WTC11 (cell line): ENCODE measurements around the gene SEZ6L. TPM values are rescaled to one million over a fixed set of nuclear protein-coding genes. Genes with fewer than 3 reads are reported as not detected.

Experiments
- ATAC-seq: fragments of 200-7000 bp; cut with Tn5 transposase; 2 replicates; pipeline ENCODE4 v1.10.0; 2021; ENCODE audit warnings: mild to moderate bottlenecking, moderate library complexity
- CTCF ChIA-PET: fragments of 300-600 bp; sonication (Branson Sonifier 250); formaldehyde crosslinking; loops from one replicate; lab custom pipeline; 2021; ENCODE audit warnings: antibody characterized with exemption; lab: Charles Lee
- POLR2A ChIA-PET: fragments of 350-600 bp; sonication (Branson Sonifier 250); formaldehyde crosslinking; loops from one replicate; lab custom pipeline; 2021; ENCODE audit warnings: antibody characterized with exemption; lab: Charles Lee
- DNase-seq: peaks from one replicate; pipeline ENCODE4 v3.0.0; 2021; ENCODE audit warnings: low spot score
- H3K27ac Mint-ChIP-seq: 2 replicates; pipeline ENCODE4 v1.8.0; 2021; ENCODE audit warnings: mixed read lengths
- H3K27me3 Mint-ChIP-seq: 2 replicates; pipeline ENCODE4 v1.8.0; 2021; ENCODE audit warnings: low read depth, mild to moderate bottlenecking, moderate library complexity, mixed read lengths
- H3K36me3 Mint-ChIP-seq: 2 replicates; pipeline ENCODE4 v1.8.0; 2021; ENCODE audit warnings: mixed read lengths
- H3K4me1 Mint-ChIP-seq: 2 replicates; pipeline ENCODE4 v1.8.0; 2022; ENCODE audit warnings: mixed read lengths
- H3K4me3 Mint-ChIP-seq: 2 replicates; pipeline ENCODE4 v1.8.0; 2021; ENCODE audit warnings: mild to moderate bottlenecking, moderate library complexity, mixed read lengths
- H3K9me3 Mint-ChIP-seq: 2 replicates; pipeline ENCODE4 v1.8.0; 2021; ENCODE audit warnings: mixed read lengths
- ATF1 ChIP-seq: sonication (generic); formaldehyde crosslinking; IDR thresholded peaks from 2 replicates; pipeline ENCODE4 v1.8.1; 2023; ENCODE audit warnings: mild to moderate bottlenecking, moderate library complexity, missing genetic modification reagents
- CREM ChIP-seq: sonication (generic); formaldehyde crosslinking; IDR thresholded peaks from 2 replicates; pipeline ENCODE4 v1.8.1; 2022; ENCODE audit warnings: mild to moderate bottlenecking, missing genetic modification reagents, moderate library complexity
- FOXK1 ChIP-seq: sonication (generic); formaldehyde crosslinking; IDR thresholded peaks from 2 replicates; pipeline ENCODE4 v1.8.0; 2022; ENCODE audit warnings: mild to moderate bottlenecking, moderate library complexity, missing genetic modification reagents
- FOXP1 ChIP-seq: sonication (generic); formaldehyde crosslinking; IDR thresholded peaks from 2 replicates; pipeline ENCODE4 v1.8.0; 2022; ENCODE audit warnings: missing genetic modification reagents, mild to moderate bottlenecking, moderate library complexity, borderline replicate concordance
- NFYB ChIP-seq: sonication (generic); formaldehyde crosslinking; conservative IDR thresholded peaks from 2 replicates; pipeline ENCODE4 v1.8.0; 2022; ENCODE audit warnings: low read depth, missing genetic modification reagents
- NR2C2 ChIP-seq: sonication (generic); formaldehyde crosslinking; IDR thresholded peaks from 2 replicates; pipeline ENCODE4 v1.8.0; 2022; ENCODE audit warnings: mild to moderate bottlenecking, missing genetic modification reagents
- NR3C1 ChIP-seq: sonication (generic); formaldehyde crosslinking; conservative IDR thresholded peaks from 2 replicates; pipeline ENCODE4 v1.8.1; 2023; ENCODE audit warnings: low read depth, mild to moderate bottlenecking, missing genetic modification reagents
- OVOL2 ChIP-seq: fragments of 250-450 bp; sonication (Bioruptor Pico); IDR thresholded peaks from 2 replicates; pipeline ENCODE4 v1.9.0; 2021; ENCODE audit warnings: mild to moderate bottlenecking, borderline replicate concordance
- RELA ChIP-seq: sonication (generic); formaldehyde crosslinking; IDR thresholded peaks from 2 replicates; pipeline ENCODE4 v1.8.1; 2022; ENCODE audit warnings: missing genetic modification reagents, mild to moderate bottlenecking, borderline replicate concordance
- SOX15 ChIP-seq: fragments of 250-450 bp; sonication (Bioruptor Pico); IDR thresholded peaks from 2 replicates; pipeline ENCODE4 v1.9.0; 2021; ENCODE audit warnings: mild to moderate bottlenecking
- SP1 ChIP-seq: sonication (generic); formaldehyde crosslinking; conservative IDR thresholded peaks from 2 replicates; pipeline ENCODE4 v1.8.1; 2022; ENCODE audit warnings: missing genetic modification reagents
- TEAD1 ChIP-seq: sonication (generic); formaldehyde crosslinking; IDR thresholded peaks from 2 replicates; pipeline ENCODE4 v1.8.0; 2022; ENCODE audit warnings: mild to moderate bottlenecking, missing genetic modification reagents
- TEAD4 ChIP-seq: sonication (generic); formaldehyde crosslinking; IDR thresholded peaks from 2 replicates; pipeline ENCODE4 v1.8.0; 2022; ENCODE audit warnings: mild to moderate bottlenecking, missing genetic modification reagents
- ZNF138 ChIP-seq: sonication (generic); formaldehyde crosslinking; conservative IDR thresholded peaks from 2 replicates; pipeline ENCODE4 v1.8.1; 2022; ENCODE audit warnings: mild to moderate bottlenecking, moderate library complexity, missing genetic modification reagents
- ZNF219 ChIP-seq: sonication (generic); formaldehyde crosslinking; IDR thresholded peaks from 2 replicates; pipeline ENCODE4 v1.8.0; 2023; ENCODE audit warnings: missing genetic modification reagents, mild to moderate bottlenecking, borderline replicate concordance
- ZNF396 ChIP-seq: fragments of 250-450 bp; sonication (Bioruptor Pico); IDR thresholded peaks from 2 replicates; pipeline ENCODE4 v1.8.0; 2021; ENCODE audit warnings: mild to moderate bottlenecking, moderate library complexity, borderline replicate concordance
- ZNF423 ChIP-seq: fragments of 250-450 bp; sonication (Bioruptor Pico); IDR thresholded peaks from 2 replicates; pipeline ENCODE4 v2.1.2; 2022; ENCODE audit warnings: mild to moderate bottlenecking, moderate library complexity
- total RNA-seq: library from RNA; stranded (reverse); gene quantifications from 3 replicates; pipeline ENCODE4 v1.2.3, GENCODE V29; 2021
- TF ChIP-seq, protein P1 (sequence below): sonication (generic); formaldehyde crosslinking; IDR thresholded peaks from 2 replicates; pipeline ENCODE4 v1.8.0; 2022; ENCODE audit warnings: mild to moderate bottlenecking, missing genetic modification reagents
- TF ChIP-seq, protein P2 (sequence below): sonication (generic); formaldehyde crosslinking; IDR thresholded peaks from 2 replicates; pipeline ENCODE4 v1.8.0; 2023; ENCODE audit warnings: missing genetic modification reagents
- TF ChIP-seq, protein P3 (sequence below): sonication (generic); formaldehyde crosslinking; conservative IDR thresholded peaks from 2 replicates; pipeline ENCODE4 v1.8.1; 2023; ENCODE audit warnings: mild to moderate bottlenecking, low read depth, missing genetic modification reagents, moderate library complexity
- TF ChIP-seq, protein P4 (sequence below): fragments of 250-450 bp; sonication (Bioruptor Pico); IDR thresholded peaks from 2 replicates; pipeline ENCODE4 v1.9.0; 2021; ENCODE audit warnings: mild to moderate bottlenecking
- TF ChIP-seq, protein P5 (sequence below): sonication (generic); formaldehyde crosslinking; IDR thresholded peaks from 2 replicates; pipeline ENCODE4 v1.8.0; 2022; ENCODE audit warnings: missing genetic modification reagents
- TF ChIP-seq, protein P6 (sequence below): sonication (generic); formaldehyde crosslinking; IDR thresholded peaks from 2 replicates; pipeline ENCODE4 v1.8.0; 2022; ENCODE audit warnings: mild to moderate bottlenecking, missing genetic modification reagents
- TF ChIP-seq, protein P7 (sequence below): sonication (generic); formaldehyde crosslinking; IDR thresholded peaks from 2 replicates; pipeline ENCODE4 v1.8.1; 2023; ENCODE audit warnings: mild to moderate bottlenecking, missing genetic modification reagents

Gene SEZ6L
- total RNA-seq, 1 experiment from 2014 or later: 0.57 TPM

DNA sequence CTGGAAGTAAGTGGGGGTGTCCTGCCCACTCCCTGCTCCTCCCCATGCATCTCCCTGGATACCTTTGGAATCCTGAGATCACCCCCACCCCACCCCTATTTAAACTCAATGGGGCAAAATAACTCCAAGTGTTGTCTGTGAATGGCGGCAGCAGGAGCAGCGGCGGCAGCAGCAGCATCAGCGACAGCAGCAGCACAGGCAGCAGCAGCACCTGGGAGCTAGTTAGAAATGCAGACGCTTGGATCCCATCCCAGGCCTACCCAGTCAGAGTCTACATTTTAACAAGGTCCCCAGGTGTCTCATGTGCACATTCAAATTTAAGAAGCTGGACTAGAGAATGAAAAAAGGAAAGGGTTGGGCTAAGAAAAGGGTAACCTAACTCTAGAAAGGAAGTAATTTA is 82.6 kb downstream of the SEZ6L start:
- peaks cover 4% of the 10 kb centered on the region for H3K27me3 Mint-ChIP-seq
- DNase-seq (no peak), ATAC-seq (no peak)
- CTCF ChIA-PET: interaction anchor here (1.5 to 2.0 kb wide), 3 partner anchors 15 to 80 kb away, joined by 3 to 6 read pairs (median 4); no protein-coding TSS in a partner anchor
- TF ChIP-seq, protein P1, sequence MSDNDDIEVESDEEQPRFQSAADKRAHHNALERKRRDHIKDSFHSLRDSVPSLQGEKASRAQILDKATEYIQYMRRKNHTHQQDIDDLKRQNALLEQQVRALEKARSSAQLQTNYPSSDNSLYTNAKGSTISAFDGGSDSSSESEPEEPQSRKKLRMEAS (CRISPR knock-in tag): no peak
- no peak for TF ChIP-seq SOX15 (CRISPR knock-in tag)
- TF ChIP-seq, protein P2, sequence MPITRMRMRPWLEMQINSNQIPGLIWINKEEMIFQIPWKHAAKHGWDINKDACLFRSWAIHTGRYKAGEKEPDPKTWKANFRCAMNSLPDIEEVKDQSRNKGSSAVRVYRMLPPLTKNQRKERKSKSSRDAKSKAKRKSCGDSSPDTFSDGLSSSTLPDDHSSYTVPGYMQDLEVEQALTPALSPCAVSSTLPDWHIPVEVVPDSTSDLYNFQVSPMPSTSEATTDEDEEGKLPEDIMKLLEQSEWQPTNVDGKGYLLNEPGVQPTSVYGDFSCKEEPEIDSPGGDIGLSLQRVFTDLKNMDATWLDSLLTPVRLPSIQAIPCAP (CRISPR knock-in tag): no peak
- TF ChIP-seq, protein P3, sequence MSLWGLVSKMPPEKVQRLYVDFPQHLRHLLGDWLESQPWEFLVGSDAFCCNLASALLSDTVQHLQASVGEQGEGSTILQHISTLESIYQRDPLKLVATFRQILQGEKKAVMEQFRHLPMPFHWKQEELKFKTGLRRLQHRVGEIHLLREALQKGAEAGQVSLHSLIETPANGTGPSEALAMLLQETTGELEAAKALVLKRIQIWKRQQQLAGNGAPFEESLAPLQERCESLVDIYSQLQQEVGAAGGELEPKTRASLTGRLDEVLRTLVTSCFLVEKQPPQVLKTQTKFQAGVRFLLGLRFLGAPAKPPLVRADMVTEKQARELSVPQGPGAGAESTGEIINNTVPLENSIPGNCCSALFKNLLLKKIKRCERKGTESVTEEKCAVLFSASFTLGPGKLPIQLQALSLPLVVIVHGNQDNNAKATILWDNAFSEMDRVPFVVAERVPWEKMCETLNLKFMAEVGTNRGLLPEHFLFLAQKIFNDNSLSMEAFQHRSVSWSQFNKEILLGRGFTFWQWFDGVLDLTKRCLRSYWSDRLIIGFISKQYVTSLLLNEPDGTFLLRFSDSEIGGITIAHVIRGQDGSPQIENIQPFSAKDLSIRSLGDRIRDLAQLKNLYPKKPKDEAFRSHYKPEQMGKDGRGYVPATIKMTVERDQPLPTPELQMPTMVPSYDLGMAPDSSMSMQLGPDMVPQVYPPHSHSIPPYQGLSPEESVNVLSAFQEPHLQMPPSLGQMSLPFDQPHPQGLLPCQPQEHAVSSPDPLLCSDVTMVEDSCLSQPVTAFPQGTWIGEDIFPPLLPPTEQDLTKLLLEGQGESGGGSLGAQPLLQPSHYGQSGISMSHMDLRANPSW (CRISPR knock-in tag): no peak
- no peak for TF ChIP-seq ZNF138 (CRISPR knock-in tag)
- no peak for TF ChIP-seq RELA (CRISPR knock-in tag)
- TF ChIP-seq, protein P4, sequence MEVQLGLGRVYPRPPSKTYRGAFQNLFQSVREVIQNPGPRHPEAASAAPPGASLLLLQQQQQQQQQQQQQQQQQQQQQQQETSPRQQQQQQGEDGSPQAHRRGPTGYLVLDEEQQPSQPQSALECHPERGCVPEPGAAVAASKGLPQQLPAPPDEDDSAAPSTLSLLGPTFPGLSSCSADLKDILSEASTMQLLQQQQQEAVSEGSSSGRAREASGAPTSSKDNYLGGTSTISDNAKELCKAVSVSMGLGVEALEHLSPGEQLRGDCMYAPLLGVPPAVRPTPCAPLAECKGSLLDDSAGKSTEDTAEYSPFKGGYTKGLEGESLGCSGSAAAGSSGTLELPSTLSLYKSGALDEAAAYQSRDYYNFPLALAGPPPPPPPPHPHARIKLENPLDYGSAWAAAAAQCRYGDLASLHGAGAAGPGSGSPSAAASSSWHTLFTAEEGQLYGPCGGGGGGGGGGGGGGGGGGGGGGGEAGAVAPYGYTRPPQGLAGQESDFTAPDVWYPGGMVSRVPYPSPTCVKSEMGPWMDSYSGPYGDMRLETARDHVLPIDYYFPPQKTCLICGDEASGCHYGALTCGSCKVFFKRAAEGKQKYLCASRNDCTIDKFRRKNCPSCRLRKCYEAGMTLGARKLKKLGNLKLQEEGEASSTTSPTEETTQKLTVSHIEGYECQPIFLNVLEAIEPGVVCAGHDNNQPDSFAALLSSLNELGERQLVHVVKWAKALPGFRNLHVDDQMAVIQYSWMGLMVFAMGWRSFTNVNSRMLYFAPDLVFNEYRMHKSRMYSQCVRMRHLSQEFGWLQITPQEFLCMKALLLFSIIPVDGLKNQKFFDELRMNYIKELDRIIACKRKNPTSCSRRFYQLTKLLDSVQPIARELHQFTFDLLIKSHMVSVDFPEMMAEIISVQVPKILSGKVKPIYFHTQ (CRISPR knock-in tag): no peak
- TF ChIP-seq, all 79 proteins: peak for 0
- H3K4me3 Mint-ChIP-seq: no peak overlapping the region
- H3K27ac Mint-ChIP-seq: no peak overlapping the region
- H3K4me1 Mint-ChIP-seq: peaks cover 6% of the 10 kb centered on the region
- H3K9me3 Mint-ChIP-seq: peaks cover 9% of the 10 kb centered on the region
- POLR2A ChIA-PET: no interaction called here
- no peaks in the 10 kb centered on the region for H3K36me3 Mint-ChIP-seq

DNA sequence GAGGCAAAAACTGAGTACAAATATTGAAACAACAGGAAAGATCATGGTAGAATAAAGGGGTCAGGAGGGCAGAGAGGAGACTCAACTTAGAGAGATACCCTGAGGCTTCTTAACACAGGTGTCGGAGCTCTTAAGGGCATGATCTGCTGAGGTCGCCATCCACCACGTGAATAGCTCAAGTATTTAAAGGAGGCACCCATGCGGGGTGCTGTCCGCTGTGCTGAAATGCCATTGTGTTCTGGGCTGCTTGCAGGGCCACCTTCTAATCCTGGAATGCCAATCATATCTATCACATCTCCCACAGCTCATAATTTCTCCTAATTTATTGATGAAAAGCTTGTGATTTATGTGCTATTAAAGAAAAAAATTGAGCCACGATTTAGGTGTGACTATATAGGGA is 90.2 kb downstream of the SEZ6L start:
- POLR2A ChIA-PET: interaction anchor here (0.6 kb wide), 2 partner anchors 27 to 78 kb away, joined by 3 to 9 read pairs; no protein-coding TSS in a partner anchor
- ATAC-seq (peak; percentile 80), DNase-seq (peak; percentile 81)
- H3K36me3 Mint-ChIP-seq: no peaks in the 10 kb centered on the region
- H3K4me1 Mint-ChIP-seq: peaks cover 6% of the 10 kb centered on the region
- H3K27ac Mint-ChIP-seq: no peak overlapping the region
- CTCF ChIA-PET: interaction anchor here (0.7 to 1.5 kb wide), 12 partner anchors 10 to 356 kb away, joined by 3 to 23 read pairs (median 3); no protein-coding TSS in a partner anchor
- H3K4me3 Mint-ChIP-seq: no peak overlapping the region
- peaks cover 18% of the 10 kb centered on the region for H3K27me3 Mint-ChIP-seq
- H3K9me3 Mint-ChIP-seq: no peaks in the 10 kb centered on the region
- peak; percentile 71; the same call in 1 of the 2 replicates for TF ChIP-seq TEAD4 (CRISPR knock-in tag)
- no peak for TF ChIP-seq NFYB (CRISPR knock-in tag)
- no peak for TF ChIP-seq NR2C2 (CRISPR knock-in tag)
- no peak for TF ChIP-seq ZNF396 (CRISPR knock-in tag)
- peak; percentile 37; the same call in 1 of the 2 replicates for TF ChIP-seq FOXK1 (CRISPR knock-in tag)
- TF ChIP-seq SP1 (CRISPR knock-in tag): no peak
- TF ChIP-seq, protein P5, sequence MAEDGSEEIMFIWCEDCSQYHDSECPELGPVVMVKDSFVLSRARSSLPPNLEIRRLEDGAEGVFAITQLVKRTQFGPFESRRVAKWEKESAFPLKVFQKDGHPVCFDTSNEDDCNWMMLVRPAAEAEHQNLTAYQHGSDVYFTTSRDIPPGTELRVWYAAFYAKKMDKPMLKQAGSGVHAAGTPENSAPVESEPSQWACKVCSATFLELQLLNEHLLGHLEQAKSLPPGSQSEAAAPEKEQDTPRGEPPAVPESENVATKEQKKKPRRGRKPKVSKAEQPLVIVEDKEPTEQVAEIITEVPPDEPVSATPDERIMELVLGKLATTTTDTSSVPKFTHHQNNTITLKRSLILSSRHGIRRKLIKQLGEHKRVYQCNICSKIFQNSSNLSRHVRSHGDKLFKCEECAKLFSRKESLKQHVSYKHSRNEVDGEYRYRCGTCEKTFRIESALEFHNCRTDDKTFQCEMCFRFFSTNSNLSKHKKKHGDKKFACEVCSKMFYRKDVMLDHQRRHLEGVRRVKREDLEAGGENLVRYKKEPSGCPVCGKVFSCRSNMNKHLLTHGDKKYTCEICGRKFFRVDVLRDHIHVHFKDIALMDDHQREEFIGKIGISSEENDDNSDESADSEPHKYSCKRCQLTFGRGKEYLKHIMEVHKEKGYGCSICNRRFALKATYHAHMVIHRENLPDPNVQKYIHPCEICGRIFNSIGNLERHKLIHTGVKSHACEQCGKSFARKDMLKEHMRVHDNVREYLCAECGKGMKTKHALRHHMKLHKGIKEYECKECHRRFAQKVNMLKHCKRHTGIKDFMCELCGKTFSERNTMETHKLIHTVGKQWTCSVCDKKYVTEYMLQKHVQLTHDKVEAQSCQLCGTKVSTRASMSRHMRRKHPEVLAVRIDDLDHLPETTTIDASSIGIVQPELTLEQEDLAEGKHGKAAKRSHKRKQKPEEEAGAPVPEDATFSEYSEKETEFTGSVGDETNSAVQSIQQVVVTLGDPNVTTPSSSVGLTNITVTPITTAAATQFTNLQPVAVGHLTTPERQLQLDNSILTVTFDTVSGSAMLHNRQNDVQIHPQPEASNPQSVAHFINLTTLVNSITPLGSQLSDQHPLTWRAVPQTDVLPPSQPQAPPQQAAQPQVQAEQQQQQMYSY (CRISPR knock-in tag): no peak
- TF ChIP-seq NR3C1 (CRISPR knock-in tag): no peak
- TF ChIP-seq, protein P6, sequence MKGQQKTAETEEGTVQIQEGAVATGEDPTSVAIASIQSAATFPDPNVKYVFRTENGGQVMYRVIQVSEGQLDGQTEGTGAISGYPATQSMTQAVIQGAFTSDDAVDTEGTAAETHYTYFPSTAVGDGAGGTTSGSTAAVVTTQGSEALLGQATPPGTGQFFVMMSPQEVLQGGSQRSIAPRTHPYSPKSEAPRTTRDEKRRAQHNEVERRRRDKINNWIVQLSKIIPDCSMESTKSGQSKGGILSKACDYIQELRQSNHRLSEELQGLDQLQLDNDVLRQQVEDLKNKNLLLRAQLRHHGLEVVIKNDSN (CRISPR knock-in tag): peak; percentile 68; the same call in 1 of the 2 replicates
- TF ChIP-seq ZNF219 (CRISPR knock-in tag): 0 out of 2 replicates have a peak, but pooled peaks have one; percentile 47
- no peak for TF ChIP-seq FOXP1
- TF ChIP-seq ATF1: no peak
- TF ChIP-seq OVOL2: no peak
- peak; percentile 79 for TF ChIP-seq TEAD1 (CRISPR knock-in tag)
- TF ChIP-seq CREM (CRISPR knock-in tag): no peak
- TF ChIP-seq ZNF423 (CRISPR knock-in tag): no peak
- TF ChIP-seq, protein P7, sequence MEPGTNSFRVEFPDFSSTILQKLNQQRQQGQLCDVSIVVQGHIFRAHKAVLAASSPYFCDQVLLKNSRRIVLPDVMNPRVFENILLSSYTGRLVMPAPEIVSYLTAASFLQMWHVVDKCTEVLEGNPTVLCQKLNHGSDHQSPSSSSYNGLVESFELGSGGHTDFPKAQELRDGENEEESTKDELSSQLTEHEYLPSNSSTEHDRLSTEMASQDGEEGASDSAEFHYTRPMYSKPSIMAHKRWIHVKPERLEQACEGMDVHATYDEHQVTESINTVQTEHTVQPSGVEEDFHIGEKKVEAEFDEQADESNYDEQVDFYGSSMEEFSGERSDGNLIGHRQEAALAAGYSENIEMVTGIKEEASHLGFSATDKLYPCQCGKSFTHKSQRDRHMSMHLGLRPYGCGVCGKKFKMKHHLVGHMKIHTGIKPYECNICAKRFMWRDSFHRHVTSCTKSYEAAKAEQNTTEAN: no peak
